GM12878 (cell line): ENCODE data around the gene RAPGEF3. TPM values are rescaled to one million over a fixed set of nuclear protein-coding genes. Genes with fewer than 3 reads are reported as not detected.
A peak's percentile ranks its signal among the peaks of the same experiment; 100 is the strongest.

Source experiments
- BMI1 ChIP-seq: fragments of 450-650 bp; IDR thresholded peaks from 2 replicates; pipeline ENCODE4 v1.6.1; 2016; ENCODE audit warnings: mild to moderate bottlenecking, moderate library complexity, borderline replicate concordance
- CHD1 ChIP-seq: IDR thresholded peaks from 2 replicates; pipeline ENCODE4 v1.6.1; 2012; ENCODE audit warnings: low read depth, low read length, improper control_type of control experiment
- E2F8 ChIP-seq: fragments of 450-650 bp; IDR thresholded peaks from 2 replicates; pipeline ENCODE4 v1.6.1; 2018; ENCODE audit warnings: mild to moderate bottlenecking, low read depth, moderate library complexity; ENCODE audit not compliant: partially characterized antibody
- EGR1 ChIP-seq, 2 experiments: IDR thresholded peaks; 1 replicate in 1 of 2; 2 replicates in 1 of 2; pipeline ENCODE4 v1.6.1; 2011 to 2012; ENCODE audit warnings: low read depth in 2 of 2, low read length in 2 of 2, borderline replicate concordance in 1 of 2, mild to moderate bottlenecking in 1 of 2, moderate library complexity in 1 of 2
- FOS ChIP-seq: IDR thresholded peaks from 3 replicates; pipeline ENCODE4 v1.6.1; 2011; ENCODE audit warnings: borderline replicate concordance; ENCODE audit not compliant: insufficient read length; ENCODE audit errors: extremely low read depth
- HDGF ChIP-seq: fragments of 450-650 bp; IDR thresholded peaks from 2 replicates; pipeline ENCODE4 v1.6.1; 2016; ENCODE audit warnings: antibody characterized with exemption
- IRF4 ChIP-seq: IDR thresholded peaks from 2 replicates; pipeline ENCODE4 v1.6.1; 2011; ENCODE audit warnings: low read depth, low read length
- MEF2A ChIP-seq: IDR thresholded peaks from 2 replicates; pipeline ENCODE4 v1.6.1; 2011; ENCODE audit warnings: low read depth, mild to moderate bottlenecking, low read length, moderate library complexity; ENCODE audit not compliant: insufficient read depth
- MTA2 ChIP-seq: fragments of 450-650 bp; IDR thresholded peaks from 2 replicates; pipeline ENCODE4 v1.6.1; 2016; ENCODE audit warnings: low read depth, mild to moderate bottlenecking, moderate library complexity
- MXI1 ChIP-seq: fragments of 150-350 bp; IDR thresholded peaks from 2 replicates; pipeline ENCODE4 v1.6.1; 2011; ENCODE audit warnings: low read depth, mild to moderate bottlenecking, inconsistent platforms, low read length, improper control_type of control experiment
- MYC ChIP-seq: IDR thresholded peaks from 2 replicates; pipeline ENCODE4 v1.6.1; 2011; ENCODE audit warnings: mild to moderate bottlenecking, low read length, moderate library complexity, inconsistent platforms; ENCODE audit not compliant: insufficient read depth, insufficient replicate concordance, insufficient read length, severe bottlenecking
- RUNX3 ChIP-seq: IDR thresholded peaks from 2 replicates; pipeline ENCODE4 v1.6.1; 2012; ENCODE audit warnings: low read length, inconsistent platforms
- SREBF2 ChIP-seq: IDR thresholded peaks from 2 replicates; pipeline ENCODE4 v1.6.1; 2012; ENCODE audit warnings: mild to moderate bottlenecking, low read length
- STAT1 ChIP-seq: fragments of 450-650 bp; conservative IDR thresholded peaks from 2 replicates; pipeline ENCODE4 v1.6.1; 2014; ENCODE audit warnings: antibody characterized with exemption, mild to moderate bottlenecking
- TAF1 ChIP-seq: IDR thresholded peaks from 2 replicates; pipeline ENCODE4 v1.6.1; 2011; ENCODE audit warnings: mild to moderate bottlenecking, low read depth, low read length, borderline replicate concordance
- ZNF384 ChIP-seq: IDR thresholded peaks from 2 replicates; pipeline ENCODE4 v1.6.1; 2012; ENCODE audit warnings: low read depth, mild to moderate bottlenecking, low read length, improper control_type of control experiment, borderline replicate concordance
- polyA plus RNA-seq, 11 experiments: library from polyadenylated mRNA; depleted of rRNA in 4 of 11; unstranded in 6 of 11; stranded (reverse) in 5 of 11; fragments of >200 nt; fragmentation: Nextera tagmentation in 4 of 11; fragmentation: Illumina TruSeq in 1 of 11; extraction: Ambion mirVana in 4 of 11; extraction: Trizol in 1 of 11; gene quantifications; 1 replicate in 1 of 11; 2 replicates in 10 of 11; pipeline versions ENCODE4 v1.2.1 to v1.2.3, GENCODE V29; 2011 to 2016; ENCODE audit warnings: inconsistent platforms in 2 of 11, missing spikeins in 2 of 11, low read depth in 1 of 11
- total RNA-seq, 4 experiments: library from RNA; depleted of rRNA in 3 of 4; stranded (reverse); fragments of >200 nt in 3 of 4; fragmentation: Illumina TruSeq in 1 of 4; extraction: Trizol in 1 of 4; gene quantifications; 2 replicates each; pipeline versions ENCODE4 v1.2.1 to v1.2.3, GENCODE V29; 2013 to 2021
- TF ChIP-seq, protein P1 (sequence below): IDR thresholded peaks from 2 replicates; pipeline ENCODE4 v1.6.1; 2012; ENCODE audit warnings: low read depth, low read length, improper control_type of control experiment
- TF ChIP-seq, protein P2 (sequence below): fragments of 450-650 bp; IDR thresholded peaks from 2 replicates; pipeline ENCODE4 v1.6.1; 2016; ENCODE audit warnings: mild to moderate bottlenecking
- TF ChIP-seq, protein P3 (sequence below), 3 experiments: IDR thresholded peaks in 2 of 3; conservative IDR thresholded peaks in 1 of 3; 2 replicates each; pipeline ENCODE4 v1.5.1; 2011; ENCODE audit warnings: low read depth in 3 of 3, low read length in 3 of 3, mild to moderate bottlenecking in 3 of 3, control low read depth in 2 of 3, moderate library complexity in 2 of 3, inconsistent platforms in 1 of 3, mixed read lengths in 1 of 3; ENCODE audit not compliant: control insufficient read depth in 2 of 3, insufficient read depth in 1 of 3; ENCODE audit errors: extremely low read depth in 1 of 3
- TF ChIP-seq, protein P4 (sequence below): fragments of 150-350 bp; IDR thresholded peaks from 2 replicates; pipeline ENCODE4 v1.6.1; 2016; ENCODE audit warnings: low read depth, low read length

The RAPGEF3 gene
- total and polyA plus RNA-seq, 10 of the 15 experiments (the other 5 are each of a cell fraction or from before 2014, with no cell fraction given), result 0.02 to 0.92 (median 0.31) TPM; not detected in 2

- TF ChIP-seq E2F8 (no peak), FOS (no peak), CHD1 (no peak), EGR1 (IDR thresholded peaks at IDR 0.05; ENCODE audit: borderline replicate concordance in 1 of 2, low read depth in 2 of 2, low read length in 2 of 2) (peak in 1 of 2 experiments; percentile 75; a peak in 2 of 3 replicates), STAT1 (no peak), IRF4 (no peak), TAF1 (no peak), RUNX3 (peak; percentile 73), MYC (no peak), HDGF (no peak), MXI1 (no peak), BMI1 (no peak), MTA2 (no peak), MEF2A (no peak), ZNF384 (no peak), SREBF2 (no peak)
- TF ChIP-seq, protein P1, sequence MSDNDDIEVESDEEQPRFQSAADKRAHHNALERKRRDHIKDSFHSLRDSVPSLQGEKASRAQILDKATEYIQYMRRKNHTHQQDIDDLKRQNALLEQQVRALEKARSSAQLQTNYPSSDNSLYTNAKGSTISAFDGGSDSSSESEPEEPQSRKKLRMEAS, result no peak
- TF ChIP-seq, protein P2, sequence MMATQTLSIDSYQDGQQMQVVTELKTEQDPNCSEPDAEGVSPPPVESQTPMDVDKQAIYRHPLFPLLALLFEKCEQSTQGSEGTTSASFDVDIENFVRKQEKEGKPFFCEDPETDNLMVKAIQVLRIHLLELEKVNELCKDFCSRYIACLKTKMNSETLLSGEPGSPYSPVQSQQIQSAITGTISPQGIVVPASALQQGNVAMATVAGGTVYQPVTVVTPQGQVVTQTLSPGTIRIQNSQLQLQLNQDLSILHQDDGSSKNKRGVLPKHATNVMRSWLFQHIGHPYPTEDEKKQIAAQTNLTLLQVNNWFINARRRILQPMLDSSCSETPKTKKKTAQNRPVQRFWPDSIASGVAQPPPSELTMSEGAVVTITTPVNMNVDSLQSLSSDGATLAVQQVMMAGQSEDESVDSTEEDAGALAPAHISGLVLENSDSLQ, result no peak
- TF ChIP-seq, protein P3, sequence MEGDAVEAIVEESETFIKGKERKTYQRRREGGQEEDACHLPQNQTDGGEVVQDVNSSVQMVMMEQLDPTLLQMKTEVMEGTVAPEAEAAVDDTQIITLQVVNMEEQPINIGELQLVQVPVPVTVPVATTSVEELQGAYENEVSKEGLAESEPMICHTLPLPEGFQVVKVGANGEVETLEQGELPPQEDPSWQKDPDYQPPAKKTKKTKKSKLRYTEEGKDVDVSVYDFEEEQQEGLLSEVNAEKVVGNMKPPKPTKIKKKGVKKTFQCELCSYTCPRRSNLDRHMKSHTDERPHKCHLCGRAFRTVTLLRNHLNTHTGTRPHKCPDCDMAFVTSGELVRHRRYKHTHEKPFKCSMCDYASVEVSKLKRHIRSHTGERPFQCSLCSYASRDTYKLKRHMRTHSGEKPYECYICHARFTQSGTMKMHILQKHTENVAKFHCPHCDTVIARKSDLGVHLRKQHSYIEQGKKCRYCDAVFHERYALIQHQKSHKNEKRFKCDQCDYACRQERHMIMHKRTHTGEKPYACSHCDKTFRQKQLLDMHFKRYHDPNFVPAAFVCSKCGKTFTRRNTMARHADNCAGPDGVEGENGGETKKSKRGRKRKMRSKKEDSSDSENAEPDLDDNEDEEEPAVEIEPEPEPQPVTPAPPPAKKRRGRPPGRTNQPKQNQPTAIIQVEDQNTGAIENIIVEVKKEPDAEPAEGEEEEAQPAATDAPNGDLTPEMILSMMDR (IDR thresholded peaks at IDR 0.05 in 2 of 3, conservative IDR thresholded peaks at IDR 0.05 in 1 of 3; ENCODE audit: control insufficient read depth in 2 of 3, extremely low read depth in 1 of 3, insufficient read depth in 1 of 3, low read depth in 3 of 3, low read length in 3 of 3), result peak; percentile 16 to 47 (median 24); a peak in 4 of 6 replicates
- TF ChIP-seq, protein P4, sequence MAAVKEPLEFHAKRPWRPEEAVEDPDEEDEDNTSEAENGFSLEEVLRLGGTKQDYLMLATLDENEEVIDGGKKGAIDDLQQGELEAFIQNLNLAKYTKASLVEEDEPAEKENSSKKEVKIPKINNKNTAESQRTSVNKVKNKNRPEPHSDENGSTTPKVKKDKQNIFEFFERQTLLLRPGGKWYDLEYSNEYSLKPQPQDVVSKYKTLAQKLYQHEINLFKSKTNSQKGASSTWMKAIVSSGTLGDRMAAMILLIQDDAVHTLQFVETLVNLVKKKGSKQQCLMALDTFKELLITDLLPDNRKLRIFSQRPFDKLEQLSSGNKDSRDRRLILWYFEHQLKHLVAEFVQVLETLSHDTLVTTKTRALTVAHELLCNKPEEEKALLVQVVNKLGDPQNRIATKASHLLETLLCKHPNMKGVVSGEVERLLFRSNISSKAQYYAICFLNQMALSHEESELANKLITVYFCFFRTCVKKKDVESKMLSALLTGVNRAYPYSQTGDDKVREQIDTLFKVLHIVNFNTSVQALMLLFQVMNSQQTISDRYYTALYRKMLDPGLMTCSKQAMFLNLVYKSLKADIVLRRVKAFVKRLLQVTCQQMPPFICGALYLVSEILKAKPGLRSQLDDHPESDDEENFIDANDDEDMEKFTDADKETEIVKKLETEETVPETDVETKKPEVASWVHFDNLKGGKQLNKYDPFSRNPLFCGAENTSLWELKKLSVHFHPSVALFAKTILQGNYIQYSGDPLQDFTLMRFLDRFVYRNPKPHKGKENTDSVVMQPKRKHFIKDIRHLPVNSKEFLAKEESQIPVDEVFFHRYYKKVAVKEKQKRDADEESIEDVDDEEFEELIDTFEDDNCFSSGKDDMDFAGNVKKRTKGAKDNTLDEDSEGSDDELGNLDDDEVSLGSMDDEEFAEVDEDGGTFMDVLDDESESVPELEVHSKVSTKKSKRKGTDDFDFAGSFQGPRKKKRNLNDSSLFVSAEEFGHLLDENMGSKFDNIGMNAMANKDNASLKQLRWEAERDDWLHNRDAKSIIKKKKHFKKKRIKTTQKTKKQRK, result no peak
Measured at GRCh38 chr12:47773062-47773857, 14.6 kb upstream of the RAPGEF3 start, which contains the start of gene SLC48A1 (continued).
